Measurements from ENCODE around the gene PTPN21.

The PTPN21 gene

GRCh38 chr14:88554457-88555286, at the start of gene PTPN21:
Gene PTPN21 (minus strand): TSS chr14:88555007. CDS start chr14:88550417, 4,590 bp downstream.
- H3K4me3 ChIP-seq (ENCODE audit: insufficient read length, low read depth) = peak within 1 kb of the TSS; percentile 53
- peaks cover 5% of the 10 kb centered on the region for H3K36me3 ChIP-seq (ENCODE audit: insufficient read depth, insufficient read length, low read length)
- H3K9ac ChIP-seq (ENCODE audit: insufficient read length, low read depth) = peak within 1 kb of the TSS; percentile 76
- no peaks in the 10 kb centered on the region for H3K9me3 ChIP-seq (ENCODE audit: insufficient read depth, low read length)
- H3K4me1 ChIP-seq (ENCODE audit: insufficient read depth, insufficient read length) = no peaks in the 10 kb centered on the region
- H3K27me3 ChIP-seq (ENCODE audit: insufficient read depth, insufficient read length) = peaks cover 29% of the 10 kb centered on the region
- DNase-seq (ENCODE audit: low read depth, low spot score) = no peak
- TF ChIP-seq YY1 (IDR thresholded peaks at IDR 0.05; ENCODE audit: insufficient read depth, insufficient read length) (no peak), ZNF274 (IDR thresholded peaks at IDR 0.05; ENCODE audit: low read depth, low read length) (no peak), SUZ12 (IDR thresholded peaks at IDR 0.05; ENCODE audit: extremely low read depth, insufficient read depth, insufficient read length) (no peak)

GRCh38 chr14:88604212-88604611, 49.4 kb upstream of the PTPN21 start:
- no peak overlapping the region for H3K9ac ChIP-seq (ENCODE audit: insufficient read length, low read depth)
- no peaks in the 10 kb centered on the region; the same call in 1 of the 2 replicates for H3K9me3 ChIP-seq (ENCODE audit: insufficient read depth, low read length)
- H3K36me3 ChIP-seq (ENCODE audit: insufficient read depth, insufficient read length, low read length) = peaks cover 96% of the 10 kb centered on the region
- TF ChIP-seq ZNF274 (IDR thresholded peaks at IDR 0.05; ENCODE audit: low read depth, low read length) = no peak
- TF ChIP-seq SUZ12 (IDR thresholded peaks at IDR 0.05; ENCODE audit: extremely low read depth, insufficient read depth, insufficient read length) = no peak
- no peak for TF ChIP-seq YY1 (IDR thresholded peaks at IDR 0.05; ENCODE audit: insufficient read depth, insufficient read length)
- H3K4me3 ChIP-seq (ENCODE audit: insufficient read length, low read depth) = no peak overlapping the region
- H3K4me1 ChIP-seq (ENCODE audit: insufficient read depth, insufficient read length) = no peaks in the 10 kb centered on the region
- no peak for DNase-seq (ENCODE audit: low read depth, low spot score)
- H3K27me3 ChIP-seq (ENCODE audit: insufficient read depth, insufficient read length) = no peaks in the 10 kb centered on the region

DNA sequence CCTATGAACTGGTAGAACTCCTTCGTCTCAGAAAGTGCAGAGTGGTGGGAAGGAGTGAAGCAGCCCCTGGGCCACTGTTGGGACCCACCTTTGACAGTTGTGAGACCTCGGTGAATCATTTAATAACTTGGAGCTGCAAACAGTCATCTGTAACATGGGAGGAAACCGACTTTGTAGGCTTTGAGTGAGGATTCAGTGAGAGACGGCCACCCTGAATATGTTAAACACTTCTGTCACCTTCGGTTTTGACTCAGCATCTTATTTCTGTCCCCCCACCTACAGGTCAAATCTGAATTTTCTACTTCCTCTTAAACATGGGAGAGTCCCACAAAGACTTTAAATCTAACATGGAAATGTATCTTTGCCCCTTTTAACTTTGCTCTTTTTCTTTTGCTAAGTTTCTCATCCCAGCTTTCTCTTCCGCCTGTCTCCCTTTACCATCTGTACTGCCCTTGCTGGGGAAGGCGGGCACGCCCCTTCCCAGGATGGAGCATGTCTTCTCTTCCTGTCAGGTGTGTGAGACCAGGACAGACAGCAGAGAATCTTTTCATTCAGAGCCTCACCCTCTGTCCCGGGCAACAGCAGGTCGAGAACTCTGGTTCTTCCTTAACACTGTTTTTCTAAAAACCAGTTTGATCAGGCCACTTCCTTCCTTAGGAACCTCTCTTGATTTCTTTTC, 45.1 kb upstream of the PTPN21 start:
- no peaks in the 10 kb centered on the region for H3K9me3 ChIP-seq (ENCODE audit: insufficient read depth, low read length)
- no peak for DNase-seq (ENCODE audit: low read depth, low spot score)
- H3K4me3 ChIP-seq (ENCODE audit: insufficient read length, low read depth) = no peak overlapping the region
- H3K4me1 ChIP-seq (ENCODE audit: insufficient read depth, insufficient read length) = no peaks in the 10 kb centered on the region
- H3K36me3 ChIP-seq (ENCODE audit: insufficient read depth, insufficient read length, low read length) = peaks cover 92% of the 10 kb centered on the region
- H3K27me3 ChIP-seq (ENCODE audit: insufficient read depth, insufficient read length) = no peaks in the 10 kb centered on the region
- H3K9ac ChIP-seq (ENCODE audit: insufficient read length, low read depth) = no peak overlapping the region
- no peak for TF ChIP-seq YY1 (IDR thresholded peaks at IDR 0.05; ENCODE audit: insufficient read depth, insufficient read length)
- no peak for TF ChIP-seq ZNF274 (IDR thresholded peaks at IDR 0.05; ENCODE audit: low read depth, low read length)
- TF ChIP-seq SUZ12 (IDR thresholded peaks at IDR 0.05; ENCODE audit: extremely low read depth, insufficient read depth, insufficient read length) = no peak

GRCh38 chr14:88599326-88599725, 44.5 kb upstream of the PTPN21 start:
- no peak for TF ChIP-seq ZNF274 (IDR thresholded peaks at IDR 0.05; ENCODE audit: low read depth, low read length)
- H3K9me3 ChIP-seq (ENCODE audit: insufficient read depth, low read length) = no peaks in the 10 kb centered on the region
- DNase-seq (ENCODE audit: low read depth, low spot score) = no peak
- no peaks in the 10 kb centered on the region for H3K27me3 ChIP-seq (ENCODE audit: insufficient read depth, insufficient read length)
- H3K9ac ChIP-seq (ENCODE audit: insufficient read length, low read depth) = no peak overlapping the region
- H3K36me3 ChIP-seq (ENCODE audit: insufficient read depth, insufficient read length, low read length) = peaks cover 91% of the 10 kb centered on the region
- no peak overlapping the region for H3K4me3 ChIP-seq (ENCODE audit: insufficient read length, low read depth)
- H3K4me1 ChIP-seq (ENCODE audit: insufficient read depth, insufficient read length) = no peaks in the 10 kb centered on the region

- H3K27me3 ChIP-seq (ENCODE audit: insufficient read depth, insufficient read length) = no peaks in the 10 kb centered on the region
- peaks cover 86% of the 10 kb centered on the region for H3K36me3 ChIP-seq (ENCODE audit: insufficient read depth, insufficient read length, low read length)
- TF ChIP-seq YY1 (IDR thresholded peaks at IDR 0.05; ENCODE audit: insufficient read depth, insufficient read length) = no peak
- no peak for TF ChIP-seq SUZ12 (IDR thresholded peaks at IDR 0.05; ENCODE audit: extremely low read depth, insufficient read depth, insufficient read length)
- no peak for TF ChIP-seq ZNF274 (IDR thresholded peaks at IDR 0.05; ENCODE audit: low read depth, low read length)
Measured at GRCh38 chr14:88598097-88598675, 43.4 kb upstream of the PTPN21 start.

DNA sequence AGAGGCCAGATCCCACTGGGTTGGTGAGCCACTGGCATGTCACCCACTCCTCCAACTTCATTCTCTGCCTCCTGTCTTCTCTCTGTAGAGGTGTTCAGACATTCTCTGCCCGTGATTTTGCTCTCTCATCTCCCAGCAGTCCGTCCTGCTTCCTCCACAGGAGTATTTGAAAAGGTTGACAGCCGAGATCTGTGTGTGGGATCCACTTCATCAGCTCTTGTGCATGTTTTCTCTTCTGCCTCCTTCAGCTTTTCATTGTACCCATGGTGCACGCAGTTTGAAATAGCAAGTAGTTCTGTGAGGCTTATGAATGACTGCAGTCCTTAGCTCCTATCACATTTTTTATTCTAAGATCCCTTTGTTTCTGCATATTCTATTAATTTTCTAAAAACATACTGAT, 42.8 kb upstream of the PTPN21 start:
- Histone ChIP-seq H3K36me3 (ENCODE audit: insufficient read depth, insufficient read length, low read length) (peaks cover 81% of the 10 kb centered on the region), H3K9ac (ENCODE audit: insufficient read length, low read depth) (no peak overlapping the region), H3K27me3 (ENCODE audit: insufficient read depth, insufficient read length) (no peaks in the 10 kb centered on the region), H3K4me1 (ENCODE audit: insufficient read depth, insufficient read length) (no peaks in the 10 kb centered on the region), H3K9me3 (ENCODE audit: insufficient read depth, low read length) (no peaks in the 10 kb centered on the region), H3K4me3 (ENCODE audit: insufficient read length, low read depth) (no peak overlapping the region)
- no peak for TF ChIP-seq SUZ12 (IDR thresholded peaks at IDR 0.05; ENCODE audit: extremely low read depth, insufficient read depth, insufficient read length)
- TF ChIP-seq YY1 (IDR thresholded peaks at IDR 0.05; ENCODE audit: insufficient read depth, insufficient read length) = no peak
- TF ChIP-seq ZNF274 (IDR thresholded peaks at IDR 0.05; ENCODE audit: low read depth, low read length) = no peak
- DNase-seq (ENCODE audit: low read depth, low spot score) = no peak

More at GRCh38 chr14:88598097-88598675, 43.4 kb upstream of the PTPN21 start:
- Histone ChIP-seq H3K9ac (ENCODE audit: insufficient read length, low read depth) (no peak overlapping the region), H3K9me3 (ENCODE audit: insufficient read depth, low read length) (no peaks in the 10 kb centered on the region), H3K4me3 (ENCODE audit: insufficient read length, low read depth) (no peak overlapping the region), H3K4me1 (ENCODE audit: insufficient read depth, insufficient read length) (no peaks in the 10 kb centered on the region)
- DNase-seq (ENCODE audit: low read depth, low spot score) = no peak

DNA sequence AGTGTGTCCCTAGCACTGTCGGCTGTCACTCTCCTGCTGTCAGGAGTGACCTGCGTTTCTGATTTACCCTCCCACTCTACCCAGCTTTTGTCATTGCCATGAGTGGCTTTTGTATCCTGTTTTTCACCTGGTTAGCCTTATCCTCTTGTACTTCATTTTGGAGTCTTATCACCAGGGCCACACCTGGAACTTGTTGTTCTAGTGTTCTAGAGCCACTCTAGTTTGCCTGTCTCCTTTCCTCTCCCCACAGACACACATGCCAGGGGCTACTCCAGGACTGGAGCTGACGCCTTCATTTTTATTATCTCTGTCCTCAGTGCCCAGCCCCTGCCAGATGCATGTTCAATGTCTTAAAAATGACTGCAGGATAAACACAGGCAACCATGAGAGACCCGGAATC, 42.2 kb upstream of the PTPN21 start:
- Histone ChIP-seq H3K27me3 (ENCODE audit: insufficient read depth, insufficient read length) (no peaks in the 10 kb centered on the region), H3K4me3 (ENCODE audit: insufficient read length, low read depth) (no peak overlapping the region), H3K4me1 (ENCODE audit: insufficient read depth, insufficient read length) (no peaks in the 10 kb centered on the region), H3K36me3 (ENCODE audit: insufficient read depth, insufficient read length, low read length) (peaks cover 75% of the 10 kb centered on the region), H3K9me3 (ENCODE audit: insufficient read depth, low read length) (no peaks in the 10 kb centered on the region), H3K9ac (ENCODE audit: insufficient read length, low read depth) (no peak overlapping the region)
- TF ChIP-seq YY1 (IDR thresholded peaks at IDR 0.05; ENCODE audit: insufficient read depth, insufficient read length) = no peak
- no peak for TF ChIP-seq SUZ12 (IDR thresholded peaks at IDR 0.05; ENCODE audit: extremely low read depth, insufficient read depth, insufficient read length)
- TF ChIP-seq ZNF274 (IDR thresholded peaks at IDR 0.05; ENCODE audit: low read depth, low read length) = no peak
- no peak for DNase-seq (ENCODE audit: low read depth, low spot score)
